Measurements from ENCODE around the gene CDC25C.

Gene CDC25C

DNA sequence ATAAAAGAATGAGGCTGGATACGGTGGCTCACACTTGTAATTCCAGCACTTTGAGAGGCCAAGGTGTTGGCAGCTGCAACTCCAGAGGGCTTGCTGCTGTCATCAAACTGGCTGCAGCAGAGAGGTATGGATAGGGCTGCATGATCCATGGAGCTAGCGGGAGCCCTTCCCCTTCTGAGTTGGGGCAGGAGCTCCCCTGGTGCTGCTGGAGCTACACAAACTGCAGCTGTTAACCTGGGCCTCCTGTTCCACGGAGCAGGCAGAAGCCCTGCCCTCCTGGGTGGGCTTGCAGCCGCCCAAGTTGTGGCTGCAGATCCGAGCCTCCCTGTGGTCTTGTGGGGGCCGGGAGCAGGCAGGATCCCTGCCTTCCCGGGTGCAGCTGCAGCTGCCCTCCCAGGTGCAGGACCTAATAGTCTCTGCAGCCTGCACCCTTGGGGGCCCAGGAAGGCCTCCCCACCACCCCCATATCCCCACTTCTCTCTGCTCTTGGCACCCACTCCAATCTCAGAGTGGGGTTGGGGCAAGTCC is 15.8 kb downstream of the CDC25C start:
- H3K9me2 ChIP-seq (replicated peaks; ENCODE audit: insufficient read depth, low read length): no peaks in the 10 kb centered on the region
- H3K27me3 ChIP-seq (replicated peaks; ENCODE audit: insufficient read depth, low read length): no peaks in the 10 kb centered on the region
- H3K79me2 ChIP-seq (ENCODE audit: low read length): no peaks in the 10 kb centered on the region
- no peak for TF ChIP-seq EZH2phosphoT487 (IDR thresholded peaks at IDR 0.05; ENCODE audit: low read length)
- TF ChIP-seq CTCF (IDR thresholded peaks at IDR 0.05; ENCODE audit: low read length): no peak
- TF ChIP-seq EZH2 (optimal IDR thresholded peaks at IDR 0.05; ENCODE audit: low read depth, low read length): no peak
- H3K4me3 ChIP-seq (ENCODE audit: low read length): no peak overlapping the region
- H2AFZ ChIP-seq (ENCODE audit: low read length): no peak overlapping the region
- H3K4me2 ChIP-seq (ENCODE audit: low read depth, low read length): no peak overlapping the region
- H4K20me1 ChIP-seq (ENCODE audit: insufficient read depth, low read length): no peaks in the 10 kb centered on the region
- H3K27ac ChIP-seq (ENCODE audit: low read length): no peak overlapping the region
- no peak overlapping the region for H3K9ac ChIP-seq (ENCODE audit: low read length)
- H3F3A ChIP-seq (ENCODE audit: insufficient read depth, low read length): no peaks in the 10 kb centered on the region
- H3K4me1 ChIP-seq (ENCODE audit: low read length): no peaks in the 10 kb centered on the region
- no peak for DNase-seq
- 0 out of 2 replicates have a peak, but pooled peaks cover 5% of the 10 kb centered on the region for H3K36me3 ChIP-seq (replicated peaks; ENCODE audit: insufficient read depth, low read length)
- H3K9me3 ChIP-seq (replicated peaks; ENCODE audit: insufficient read depth, low read length): no peaks in the 10 kb centered on the region

DNA sequence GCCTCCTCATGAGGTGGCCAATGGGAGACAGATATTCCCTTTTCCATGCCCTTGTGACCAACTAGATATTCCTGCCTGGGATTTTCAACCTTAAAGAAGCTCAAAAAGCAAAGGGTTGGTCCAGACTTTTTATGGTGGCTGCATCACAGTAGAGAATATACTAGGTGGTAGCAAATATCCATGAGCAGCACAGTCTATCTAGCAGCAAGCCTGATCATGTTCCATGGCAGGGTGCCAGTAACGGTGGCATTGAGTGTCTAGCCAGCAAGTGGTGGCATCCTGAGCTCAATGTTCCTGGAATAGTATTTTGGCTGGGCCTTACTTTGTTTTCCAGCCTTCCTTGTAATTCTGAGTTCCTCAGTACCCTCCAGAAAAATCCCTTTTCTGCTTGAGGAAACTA is 25.8 kb downstream of the CDC25C start:
- Histone ChIP-seq H3K27me3 (replicated peaks; ENCODE audit: insufficient read depth, low read length) (no peaks in the 10 kb centered on the region), H2AFZ (ENCODE audit: low read length) (no peak overlapping the region), H3K9ac (ENCODE audit: low read length) (no peak overlapping the region), H3F3A (ENCODE audit: insufficient read depth, low read length) (no peaks in the 10 kb centered on the region), H3K4me2 (ENCODE audit: low read depth, low read length) (no peak overlapping the region), H3K4me3 (ENCODE audit: low read length) (no peak overlapping the region), H3K79me2 (ENCODE audit: low read length) (no peaks in the 10 kb centered on the region), H3K9me3 (replicated peaks; ENCODE audit: insufficient read depth, low read length) (no peaks in the 10 kb centered on the region), H3K9me2 (replicated peaks; ENCODE audit: insufficient read depth, low read length) (no peaks in the 10 kb centered on the region), H3K36me3 (replicated peaks; ENCODE audit: insufficient read depth, low read length) (no peaks in the 10 kb centered on the region), H4K20me1 (ENCODE audit: insufficient read depth, low read length) (no peaks in the 10 kb centered on the region), H3K27ac (ENCODE audit: low read length) (no peak overlapping the region), H3K4me1 (ENCODE audit: low read length) (no peaks in the 10 kb centered on the region)
- no peak for DNase-seq
- TF ChIP-seq EZH2phosphoT487 (IDR thresholded peaks at IDR 0.05; ENCODE audit: low read length) (no peak), CTCF (IDR thresholded peaks at IDR 0.05; ENCODE audit: low read length) (no peak), EZH2 (optimal IDR thresholded peaks at IDR 0.05; ENCODE audit: low read depth, low read length) (no peak)

- H3K9ac ChIP-seq (ENCODE audit: low read length): no peak overlapping the region
- no peak for TF ChIP-seq CTCF (IDR thresholded peaks at IDR 0.05; ENCODE audit: low read length)
- TF ChIP-seq EZH2 (optimal IDR thresholded peaks at IDR 0.05; ENCODE audit: low read depth, low read length): no peak
- TF ChIP-seq EZH2phosphoT487 (IDR thresholded peaks at IDR 0.05; ENCODE audit: low read length): no peak
- H3F3A ChIP-seq (ENCODE audit: insufficient read depth, low read length): no peaks in the 10 kb centered on the region
- no peak overlapping the region for H3K4me2 ChIP-seq (ENCODE audit: low read depth, low read length)
- H3K27ac ChIP-seq (ENCODE audit: low read length): no peak overlapping the region
- DNase-seq: no peak
- no peaks in the 10 kb centered on the region for H3K79me2 ChIP-seq (ENCODE audit: low read length)
- no peaks in the 10 kb centered on the region for H3K9me2 ChIP-seq (replicated peaks; ENCODE audit: insufficient read depth, low read length)
- no peak overlapping the region for H3K4me3 ChIP-seq (ENCODE audit: low read length)
- no peaks in the 10 kb centered on the region for H3K36me3 ChIP-seq (replicated peaks; ENCODE audit: insufficient read depth, low read length)
- H4K20me1 ChIP-seq (ENCODE audit: insufficient read depth, low read length): no peaks in the 10 kb centered on the region
- H3K4me1 ChIP-seq (ENCODE audit: low read length): no peaks in the 10 kb centered on the region
- no peaks in the 10 kb centered on the region for H3K27me3 ChIP-seq (replicated peaks; ENCODE audit: insufficient read depth, low read length)
- no peaks in the 10 kb centered on the region for H3K9me3 ChIP-seq (replicated peaks; ENCODE audit: insufficient read depth, low read length)
- H2AFZ ChIP-seq (ENCODE audit: low read length): no peak overlapping the region
Observed at GRCh38 chr5:138303372-138303771, 28.2 kb downstream of the CDC25C start.
